H9 (cell line): ENCODE measurements around the gene DNAJC6. TPM values are rescaled to one million over a fixed set of nuclear protein-coding genes. Genes with fewer than 3 reads are reported as not detected.

ENCODE experiments used
- DNase-seq: peaks from one replicate; pipeline ENCODE4 v3.0.0-alpha.2; 2017
- H2AFZ ChIP-seq: one replicate; pipeline ENCODE4 v1.6.1; 2013; ENCODE audit warnings: mild to moderate bottlenecking, low read length, control low read depth, moderate library complexity
- H2AK5ac ChIP-seq: 2 replicates; pipeline ENCODE4 v1.6.1; 2013; ENCODE audit warnings: low read length, control low read depth, mixed read lengths; ENCODE audit not compliant: insufficient read length
- H2BK120ac ChIP-seq: one replicate; pipeline ENCODE4 v1.6.1; 2013; ENCODE audit warnings: low read depth, mild to moderate bottlenecking, low read length, control low read depth, inconsistent platforms; ENCODE audit not compliant: poor library complexity, severe bottlenecking
- H2BK12ac ChIP-seq: 2 replicates; pipeline ENCODE4 v1.6.1; 2013; ENCODE audit warnings: low read length, control low read depth, mixed read lengths, low read depth; ENCODE audit not compliant: insufficient read length
- H2BK15ac ChIP-seq: 2 replicates; pipeline ENCODE4 v1.6.1; 2013; ENCODE audit warnings: low read depth, low read length, control low read depth
- H2BK20ac ChIP-seq: one replicate; pipeline ENCODE4 v1.6.1; 2013; ENCODE audit warnings: low read depth, mild to moderate bottlenecking, low read length, control low read depth, inconsistent platforms; ENCODE audit not compliant: poor library complexity, severe bottlenecking
- H2BK5ac ChIP-seq: 2 replicates; pipeline ENCODE4 v1.6.1; 2013; ENCODE audit warnings: low read length, control low read depth, mixed read lengths; ENCODE audit not compliant: insufficient read length
- H3K14ac ChIP-seq: 2 replicates; pipeline ENCODE4 v1.6.1; 2013; ENCODE audit warnings: low read length, control low read depth; ENCODE audit not compliant: insufficient read depth
- H3K18ac ChIP-seq: 2 replicates; pipeline ENCODE4 v1.6.1; 2013; ENCODE audit warnings: low read depth, mild to moderate bottlenecking, mixed read lengths, low read length, control low read depth; ENCODE audit not compliant: insufficient read length
- H3K23ac ChIP-seq: 2 replicates; pipeline ENCODE4 v1.6.1; 2013; ENCODE audit warnings: low read length, control low read depth, mixed read lengths, low read depth; ENCODE audit not compliant: insufficient read length
- H3K23me2 ChIP-seq: 2 replicates; pipeline ENCODE4 v1.6.1; 2013; ENCODE audit warnings: low read depth, mild to moderate bottlenecking, mixed read lengths, low read length, control low read depth; ENCODE audit not compliant: insufficient read length, poor library complexity, severe bottlenecking
- H3K27ac ChIP-seq: 2 replicates; pipeline ENCODE4 v1.5.1; 2013; ENCODE audit warnings: low read length, control low read depth, mixed read lengths, low read depth; ENCODE audit not compliant: insufficient read length
- H3K27me3 ChIP-seq: 2 replicates; pipeline ENCODE4 v1.6.1; 2013; ENCODE audit warnings: low read length, control low read depth, inconsistent platforms; ENCODE audit not compliant: insufficient read depth
- H3K4ac ChIP-seq: 2 replicates; pipeline ENCODE4 v1.6.1; 2013; ENCODE audit warnings: low read depth, mild to moderate bottlenecking, control low read depth, inconsistent platforms, low read length, moderate library complexity
- H3K4me1 ChIP-seq: 2 replicates; pipeline ENCODE4 v1.6.1; 2013; ENCODE audit warnings: low read length, control low read depth, inconsistent platforms; ENCODE audit not compliant: insufficient read depth
- H3K4me2 ChIP-seq: 2 replicates; pipeline ENCODE4 v1.6.1; 2013; ENCODE audit warnings: low read length, control low read depth, mixed read lengths; ENCODE audit not compliant: insufficient read length, insufficient read depth
- H3K56ac ChIP-seq: 2 replicates; pipeline ENCODE4 v1.6.1; 2013; ENCODE audit warnings: low read depth, mild to moderate bottlenecking, mixed read lengths, low read length, control low read depth; ENCODE audit not compliant: insufficient read length
- H3K79me1 ChIP-seq: 2 replicates; pipeline ENCODE4 v1.6.1; 2013; ENCODE audit warnings: low read depth, mild to moderate bottlenecking, moderate library complexity, low read length, control low read depth, inconsistent platforms; ENCODE audit not compliant: insufficient read depth, poor library complexity, severe bottlenecking
- H3K79me2 ChIP-seq: 2 replicates; pipeline ENCODE4 v1.6.1; 2013; ENCODE audit warnings: low read length, control low read depth, inconsistent platforms; ENCODE audit not compliant: insufficient read depth
- H3K9ac ChIP-seq: 2 replicates; pipeline ENCODE4 v1.6.1; 2013; ENCODE audit warnings: low read length, control low read depth, mixed read lengths; ENCODE audit not compliant: insufficient read length; ENCODE audit errors: extremely low read depth
- H3K9me3 ChIP-seq: one replicate; pipeline ENCODE4 v1.6.1; 2013; ENCODE audit warnings: low read depth, low read length, inconsistent platforms; ENCODE audit not compliant: control insufficient read depth
- H3T11ph ChIP-seq: one replicate; pipeline ENCODE4 v1.6.1; 2013; ENCODE audit warnings: mild to moderate bottlenecking, low read length, control low read depth, inconsistent platforms
- H4K20me1 ChIP-seq: one replicate; pipeline ENCODE4 v1.6.1; 2013; ENCODE audit not compliant: control insufficient read depth, insufficient read length, insufficient read depth
- H4K5ac ChIP-seq: 2 replicates; pipeline ENCODE4 v1.6.1; 2013; ENCODE audit warnings: low read depth, mild to moderate bottlenecking, mixed read lengths, low read length, control low read depth; ENCODE audit not compliant: insufficient read length
- H4K8ac ChIP-seq: replicated peaks from 2 replicates; pipeline ENCODE4 v1.6.1; 2013; ENCODE audit warnings: low read length, control low read depth, mixed read lengths, low read depth; ENCODE audit not compliant: insufficient read length
- H4K91ac ChIP-seq: 2 replicates; pipeline ENCODE4 v1.6.1; 2013; ENCODE audit warnings: low read depth, mild to moderate bottlenecking, moderate library complexity, mixed read lengths, low read length, control low read depth; ENCODE audit not compliant: insufficient read length
- H3K27ac Mint-ChIP-seq, 3 experiments: 2 replicates in 2 of 3; 3 replicates in 1 of 3; pipeline ENCODE4 v1.8.0; 2020 to 2021; ENCODE audit warnings: mixed read lengths in 3 of 3, mild to moderate bottlenecking in 1 of 3, moderate library complexity in 1 of 3
- H3K27me3 Mint-ChIP-seq: 2 replicates; pipeline ENCODE4 v1.8.0; 2021; ENCODE audit warnings: low read depth, mild to moderate bottlenecking, moderate library complexity, mixed read lengths
- H3K36me3 Mint-ChIP-seq, 3 experiments: 2 replicates in 2 of 3; 3 replicates in 1 of 3; pipeline ENCODE4 v1.8.0; 2020 to 2021; ENCODE audit warnings: low read depth in 3 of 3, mixed read lengths in 3 of 3; ENCODE audit not compliant: insufficient read depth in 1 of 3
- H3K4me1 Mint-ChIP-seq, 2 experiments: 2 replicates each; pipeline ENCODE4 v1.8.0; 2020; ENCODE audit warnings: mixed read lengths in 2 of 2
- H3K4me3 Mint-ChIP-seq, 2 experiments: 2 replicates in 1 of 2; 3 replicates in 1 of 2; pipeline ENCODE4 v1.8.0; 2020 to 2021; ENCODE audit warnings: mild to moderate bottlenecking in 2 of 2, mixed read lengths in 2 of 2, moderate library complexity in 1 of 2
- H3K9me3 Mint-ChIP-seq, 2 experiments: 2 replicates in 1 of 2; 3 replicates in 1 of 2; pipeline ENCODE4 v1.8.0; 2020; ENCODE audit warnings: mild to moderate bottlenecking in 2 of 2, mixed read lengths in 2 of 2, moderate library complexity in 1 of 2
- CTCF ChIP-seq: fragments of 200-600 bp; sonication (generic); conservative IDR thresholded peaks from 3 replicates; pipeline ENCODE4 v1.8.0; 2021; ENCODE audit warnings: antibody characterized with exemption, mild to moderate bottlenecking
- WGBS: extraction: QIAGEN DNeasy Blood & Tissue Kit; methylation state at CpG from one replicate; pipeline ENCODE4 v1.1.7; 2013; ENCODE audit warnings: missing lambda C conversion rate, low lambda C conversion rate, mixed read lengths; ENCODE audit not compliant: insufficient read length; ENCODE audit errors: extremely low coverage; 5-methylcytosine and 5-hydroxymethylcytosine counted together
- total RNA-seq: library from RNA; stranded (reverse); gene quantifications from 2 replicates; pipeline ENCODE4 v1.2.1, GENCODE V29; 2021

DNAJC6 gene
- total RNA-seq, 1 experiment from 2014 or later = 2.2 TPM

DNA sequence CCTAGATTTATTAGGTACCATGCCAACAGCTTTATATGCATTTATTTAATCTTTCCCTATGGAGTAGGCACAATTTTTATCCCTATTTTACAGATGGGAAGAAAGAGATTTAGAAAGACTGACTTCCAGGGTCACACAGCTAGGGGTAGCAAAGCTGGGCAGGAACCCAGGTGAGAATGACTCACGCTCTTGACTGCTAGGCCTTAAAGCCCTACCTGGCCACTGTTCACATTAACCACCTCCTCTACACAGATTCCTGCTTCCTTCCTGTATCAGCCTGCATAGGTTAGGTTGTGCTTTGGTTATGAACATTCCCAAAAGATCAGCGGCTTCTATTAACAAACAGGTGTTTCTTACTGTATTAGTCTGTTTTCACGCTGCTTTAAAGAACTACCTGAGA lies 53.2 kb downstream of the DNAJC6 start:
- Histone ChIP-seq H2BK5ac (no peak overlapping the region), H4K5ac (no peak overlapping the region), H4K20me1 (no peaks in the 10 kb centered on the region), H4K91ac (no peak overlapping the region), H3K18ac (no peak overlapping the region), H3K4ac (no peak overlapping the region), H3K79me1 (no peaks in the 10 kb centered on the region), H2BK15ac (no peak overlapping the region), H4K8ac (no peak overlapping the region), H3K9me3 (no peaks in the 10 kb centered on the region), H3K14ac (no peak overlapping the region), H3T11ph (no peak overlapping the region), H3K9ac (no peak overlapping the region), H3K56ac (no peak overlapping the region), H2AFZ (no peak overlapping the region), H3K27ac (no peak overlapping the region), H3K4me2 (no peak overlapping the region), H3K79me2 (no peaks in the 10 kb centered on the region), H3K27me3 (no peaks in the 10 kb centered on the region), H3K4me1 (peaks cover 5% of the 10 kb centered on the region), H3K23me2 (no peaks in the 10 kb centered on the region), H2BK12ac (no peak overlapping the region), H2BK20ac (no peak overlapping the region), H2BK120ac (no peak overlapping the region), H3K23ac (no peak overlapping the region), H2AK5ac (no peak overlapping the region)
- H3K27ac Mint-ChIP-seq = no peak overlapping the region; a peak in 1 of 7 replicates
- WGBS = no CpG with 5 or more reads among the region's 3 CpGs
- no peak for TF ChIP-seq CTCF
- no peak overlapping the region for H3K4me3 Mint-ChIP-seq
- H3K9me3 Mint-ChIP-seq = peaks cover 2 to 3% of the 10 kb centered on the region in 2 experiments; a peak in 3 of 5 replicates
- no peaks in the 10 kb centered on the region for H3K27me3 Mint-ChIP-seq
- DNase-seq = no peak
- peaks cover 13 to 15% of the 10 kb centered on the region in 2 experiments for H3K4me1 Mint-ChIP-seq
- H3K36me3 Mint-ChIP-seq = no peaks in the 10 kb centered on the region
